ENCODE results near the gene HHAT. TPM values are rescaled to one million over a fixed set of nuclear protein-coding genes. Genes with fewer than 3 reads are reported as not detected.

The HHAT gene
- polyA plus RNA-seq, 3 donors, result 1.1 to 1.6 (median 1.5) TPM

DNA sequence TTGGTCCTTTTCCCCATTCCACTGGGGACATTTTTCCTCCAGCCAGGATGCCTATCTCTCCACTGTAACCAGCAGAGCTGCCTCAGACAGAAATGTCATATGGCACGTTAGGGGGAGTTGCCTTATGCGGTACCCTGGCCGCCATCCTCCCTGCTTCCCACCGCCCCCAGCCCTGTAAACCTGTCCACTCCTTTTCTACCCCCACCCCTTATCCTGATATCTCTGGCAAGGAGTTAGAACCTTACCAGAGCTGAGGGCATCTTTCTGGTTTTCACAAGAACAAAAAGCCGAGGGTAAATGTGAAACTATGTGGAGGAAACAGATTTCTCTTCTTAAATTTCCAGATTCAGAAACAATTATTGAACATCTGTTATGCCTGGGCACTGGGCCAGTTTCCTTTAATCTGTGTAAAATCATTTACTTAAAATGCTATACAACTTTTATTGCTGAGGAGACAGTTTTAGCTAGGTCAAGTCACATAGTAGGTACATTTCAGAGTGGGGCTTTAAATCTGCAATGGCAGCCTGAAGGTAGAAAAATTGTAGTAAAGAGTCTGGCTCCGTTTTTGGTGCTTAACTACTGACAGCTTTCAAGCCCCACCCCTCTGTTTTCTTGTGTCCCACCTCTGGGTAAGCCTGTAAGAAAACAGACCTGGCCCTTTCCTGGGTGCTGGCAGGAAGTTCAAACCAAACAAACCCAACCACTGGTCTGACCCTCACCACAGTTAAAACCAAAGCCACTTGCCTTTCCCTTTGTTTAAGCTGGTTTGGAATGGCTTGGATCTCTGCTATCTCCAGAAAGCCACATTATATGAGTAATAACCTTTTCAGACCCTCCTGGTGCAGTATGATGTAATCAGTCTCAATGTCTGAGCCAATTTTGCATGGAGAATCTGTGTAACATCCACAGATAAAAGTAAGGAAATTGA is 319.0 kb downstream of the HHAT start:
- Histone ChIP-seq H3K9ac (ENCODE audit: insufficient read depth, low read length, poor library complexity, severe bottlenecking) (no peak overlapping the region), H2AFZ (ENCODE audit: insufficient read depth, low read depth, low read length, poor library complexity, severe bottlenecking) (no peak overlapping the region), H3K36me3 (replicated peaks in 1 of 2; ENCODE audit: control insufficient read depth in 1 of 2, insufficient read depth in 2 of 2, low read length in 2 of 2) (no peaks in the 10 kb centered on the region), H4K20me1 (ENCODE audit: insufficient read depth, low read length) (no peaks in the 10 kb centered on the region), H3K27me3 (ENCODE audit: control insufficient read depth in 2 of 2, insufficient read depth in 2 of 2, low read length in 2 of 2) (no peaks in the 10 kb centered on the region), H3K9me3 (replicated peaks in 1 of 2; ENCODE audit: control insufficient read depth in 1 of 2, insufficient read depth in 1 of 2, low read length in 2 of 2) (no peaks in the 10 kb centered on the region), H3K4me3 (replicated peaks in 1 of 3; ENCODE audit: low read depth in 2 of 3, low read length in 3 of 3) (no peak overlapping the region), H3K79me2 (ENCODE audit: insufficient read depth, low read length) (no peaks in the 10 kb centered on the region), H3K4me2 (replicated peaks; ENCODE audit: extremely low read depth, low read length, poor library complexity, severe bottlenecking) (no peak overlapping the region), H3K27ac (ENCODE audit: low read depth in 1 of 2, low read length in 2 of 2) (no peak overlapping the region), H3K4me1 (ENCODE audit: control insufficient read depth in 1 of 2, insufficient read depth in 2 of 2, low read length in 2 of 2) (no peaks in the 10 kb centered on the region)
- H3K27ac Mint-ChIP-seq, result no peak overlapping the region
- DNase-seq, result no peak
- intact Hi-C loops (cut with micrococcal nuclease), result no loop called here
- H3K4me3 Mint-ChIP-seq, result no peak overlapping the region
- no peaks in the 10 kb centered on the region for H3K27me3 Mint-ChIP-seq (ENCODE audit: low read depth in 3 of 3)
- peaks cover 0 to 2% (median 0%) of the 10 kb centered on the region in 7 donors for H3K9me3 Mint-ChIP-seq
- TF ChIP-seq, protein P1, sequence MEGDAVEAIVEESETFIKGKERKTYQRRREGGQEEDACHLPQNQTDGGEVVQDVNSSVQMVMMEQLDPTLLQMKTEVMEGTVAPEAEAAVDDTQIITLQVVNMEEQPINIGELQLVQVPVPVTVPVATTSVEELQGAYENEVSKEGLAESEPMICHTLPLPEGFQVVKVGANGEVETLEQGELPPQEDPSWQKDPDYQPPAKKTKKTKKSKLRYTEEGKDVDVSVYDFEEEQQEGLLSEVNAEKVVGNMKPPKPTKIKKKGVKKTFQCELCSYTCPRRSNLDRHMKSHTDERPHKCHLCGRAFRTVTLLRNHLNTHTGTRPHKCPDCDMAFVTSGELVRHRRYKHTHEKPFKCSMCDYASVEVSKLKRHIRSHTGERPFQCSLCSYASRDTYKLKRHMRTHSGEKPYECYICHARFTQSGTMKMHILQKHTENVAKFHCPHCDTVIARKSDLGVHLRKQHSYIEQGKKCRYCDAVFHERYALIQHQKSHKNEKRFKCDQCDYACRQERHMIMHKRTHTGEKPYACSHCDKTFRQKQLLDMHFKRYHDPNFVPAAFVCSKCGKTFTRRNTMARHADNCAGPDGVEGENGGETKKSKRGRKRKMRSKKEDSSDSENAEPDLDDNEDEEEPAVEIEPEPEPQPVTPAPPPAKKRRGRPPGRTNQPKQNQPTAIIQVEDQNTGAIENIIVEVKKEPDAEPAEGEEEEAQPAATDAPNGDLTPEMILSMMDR (IDR thresholded peaks at IDR 0.05), result no peak
- no peaks in the 10 kb centered on the region for H3K4me1 Mint-ChIP-seq
- H3K36me3 Mint-ChIP-seq, result no peaks in the 10 kb centered on the region
- WGBS (ENCODE audit: insufficient coverage), result no CpG with 5 or more reads among the region's 6 CpGs

DNA sequence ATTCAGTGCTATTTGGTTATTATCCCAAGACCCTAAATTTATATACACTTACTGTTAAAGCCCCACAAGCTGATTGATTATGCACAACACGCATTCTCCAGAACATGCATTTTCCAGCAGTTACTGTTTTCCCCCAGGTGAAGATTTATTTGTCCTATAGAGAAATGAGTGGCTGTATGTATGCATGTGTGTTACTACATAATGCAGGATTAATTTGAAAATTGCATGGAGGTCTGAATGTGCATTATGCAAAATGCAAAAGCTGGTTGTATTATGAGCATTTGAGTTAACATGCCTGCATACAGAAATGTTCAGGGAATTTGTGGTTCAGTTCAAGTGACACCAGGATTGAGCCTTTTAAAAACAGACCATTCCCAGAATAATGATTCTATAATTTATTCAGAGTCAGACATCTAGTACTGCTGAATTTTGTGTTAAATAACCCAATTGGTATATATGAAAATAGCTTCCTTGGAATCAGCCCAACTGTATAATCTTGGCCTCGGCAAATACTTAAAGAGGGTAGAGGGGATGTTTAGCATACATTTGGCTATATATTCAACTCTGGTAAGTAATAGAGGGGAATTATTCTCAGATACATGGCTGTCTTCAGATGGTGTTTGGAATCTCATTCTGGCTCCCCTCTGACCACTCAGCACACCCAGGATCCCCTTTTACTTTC is 320.0 kb downstream of the HHAT start:
- Mint-ChIP-seq H3K27ac (no peak overlapping the region), H3K9me3 (peaks cover under 1 to 4% (median 2%) of the 10 kb centered on the region in 7 donors), H3K4me1 (no peaks in the 10 kb centered on the region), H3K4me3 (no peak overlapping the region), H3K36me3 (no peaks in the 10 kb centered on the region), H3K27me3 (ENCODE audit: low read depth in 3 of 3) (no peaks in the 10 kb centered on the region)
- H3K36me3 ChIP-seq (replicated peaks in 1 of 2; ENCODE audit: control insufficient read depth in 1 of 2, insufficient read depth in 2 of 2, low read length in 2 of 2), result no peaks in the 10 kb centered on the region
- H2AFZ ChIP-seq (ENCODE audit: insufficient read depth, low read depth, low read length, poor library complexity, severe bottlenecking), result no peak overlapping the region
- intact Hi-C loops (cut with micrococcal nuclease), result no loop called here
- H3K27me3 ChIP-seq (ENCODE audit: control insufficient read depth in 2 of 2, insufficient read depth in 2 of 2, low read length in 2 of 2), result no peaks in the 10 kb centered on the region
- WGBS (ENCODE audit: insufficient coverage), result no CpG with 5 or more reads among the region's 2 CpGs
- H3K4me2 ChIP-seq (replicated peaks; ENCODE audit: extremely low read depth, low read length, poor library complexity, severe bottlenecking), result no peak overlapping the region
- peaks cover 2% of the 10 kb centered on the region in 2 donors for H3K9me3 ChIP-seq (replicated peaks in 1 of 2; ENCODE audit: control insufficient read depth in 1 of 2, insufficient read depth in 1 of 2, low read length in 2 of 2)
- no peaks in the 10 kb centered on the region for H4K20me1 ChIP-seq (ENCODE audit: insufficient read depth, low read length)
- no peak overlapping the region for H3K4me3 ChIP-seq (replicated peaks in 1 of 3; ENCODE audit: low read depth in 2 of 3, low read length in 3 of 3)
- H3K9ac ChIP-seq (ENCODE audit: insufficient read depth, low read length, poor library complexity, severe bottlenecking), result no peak overlapping the region
- no peaks in the 10 kb centered on the region for H3K4me1 ChIP-seq (ENCODE audit: control insufficient read depth in 1 of 2, insufficient read depth in 2 of 2, low read length in 2 of 2)
- no peaks in the 10 kb centered on the region for H3K79me2 ChIP-seq (ENCODE audit: insufficient read depth, low read length)
- no peak overlapping the region for H3K27ac ChIP-seq (ENCODE audit: low read depth in 1 of 2, low read length in 2 of 2)
- TF ChIP-seq, protein P1 (IDR thresholded peaks at IDR 0.05), result no peak
- no peak for DNase-seq
